SK-N-SH (cell line): Measurements from ENCODE around the gene CDH13. TPM values are rescaled to one million over a fixed set of nuclear protein-coding genes. Genes with fewer than 3 reads are reported as not detected.

Experiments used
- CTCF ChIA-PET: fragments of 300-600, 350-600 bp; formaldehyde crosslinking; extraction: SDS; loops from one replicate; lab custom pipeline; 2021; lab: Yijun Ruan, JAX
- POLR2A ChIA-PET: fragments of 350-600 bp; sonication (Branson Sonifier 250); formaldehyde crosslinking; extraction: SDS; loops from one replicate; lab custom pipeline; 2020; ENCODE audit warnings: antibody characterized with exemption, inconsistent platforms; lab: Yijun Ruan, JAX
- DNase-seq: peaks from one replicate; pipeline ENCODE4 v3.0.0; 2012
- H2AFZ ChIP-seq: fragments of 200-600 bp; sonication (generic); 2 replicates; pipeline ENCODE4 v1.8.1; 2016; ENCODE audit warnings: antibody characterized with exemption, mild to moderate bottlenecking, low read depth
- H3F3A ChIP-seq: fragments of 200-600 bp; sonication (generic); replicated peaks from 2 replicates; pipeline ENCODE3; 2016; ENCODE audit warnings: antibody characterized with exemption, mild to moderate bottlenecking; ENCODE audit not compliant: insufficient read depth
- H3K27ac ChIP-seq, 2 experiments: fragments of 200-500 bp in 1 of 2; fragments of 200-600 bp in 1 of 2; sonication (Bioruptor generic) in 1 of 2; sonication (generic), shearing (Covaris generic) in 1 of 2; 2 replicates each; pipeline versions ENCODE4 v1.5.1 to v1.6.1; 2014 to 2016; ENCODE audit warnings: low read depth in 2 of 2, inconsistent platforms in 1 of 2, low read length in 1 of 2, mild to moderate bottlenecking in 1 of 2, mixed read lengths in 1 of 2
- H3K27me3 ChIP-seq: fragments of 200-600 bp; sonication (generic), shearing (Covaris generic); 2 replicates; pipeline ENCODE4 v1.6.1; 2016; ENCODE audit warnings: mixed run types; ENCODE audit not compliant: insufficient read depth
- H3K36me3 ChIP-seq, 2 experiments: fragments of 200-500 bp in 1 of 2; fragments of 200-600 bp in 1 of 2; sonication (Bioruptor generic) in 1 of 2; sonication (generic) in 1 of 2; replicated peaks in 1 of 2; 2 replicates each; pipeline versions ENCODE3 to v1.5.1; 2014 to 2016; ENCODE audit warnings: low read length in 1 of 2, mild to moderate bottlenecking in 1 of 2; ENCODE audit not compliant: insufficient read depth in 2 of 2, control insufficient read depth in 1 of 2
- H3K4me1 ChIP-seq, 2 experiments: fragments of 200-500 bp in 1 of 2; fragments of 200-600 bp in 1 of 2; sonication (Bioruptor generic) in 1 of 2; sonication (generic), shearing (Covaris generic) in 1 of 2; 2 replicates each; pipeline versions ENCODE4 v1.5.1 to v1.6.1; 2014 to 2016; ENCODE audit warnings: low read depth in 1 of 2, low read length in 1 of 2, mixed run types in 1 of 2; ENCODE audit not compliant: insufficient read depth in 2 of 2, control insufficient read depth in 1 of 2
- H3K4me2 ChIP-seq: fragments of 200-600 bp; sonication (generic), shearing (Covaris generic); 2 replicates; pipeline ENCODE4 v1.6.1; 2017; ENCODE audit warnings: mixed run types
- H3K4me3 ChIP-seq, 2 experiments: fragments of 200-500 bp in 1 of 2; fragments of 200-600 bp in 1 of 2; sonication (Bioruptor generic) in 1 of 2; sonication (generic), shearing (Covaris generic) in 1 of 2; 2 replicates each; pipeline versions ENCODE4 v1.5.1 to v1.8.1; 2014 to 2016; ENCODE audit warnings: low read depth in 2 of 2, inconsistent platforms in 1 of 2, low read length in 1 of 2, mild to moderate bottlenecking in 1 of 2, mixed read lengths in 1 of 2, moderate library complexity in 1 of 2
- H3K79me2 ChIP-seq: fragments of 200-600 bp; sonication (generic); 2 replicates; pipeline ENCODE4 v1.8.1; 2017; ENCODE audit warnings: mild to moderate bottlenecking; ENCODE audit not compliant: insufficient read depth
- H3K9ac ChIP-seq: fragments of 200-600 bp; sonication (generic); 2 replicates; pipeline ENCODE4 v1.6.1; 2017; ENCODE audit warnings: mixed run types
- H3K9me2 ChIP-seq: fragments of 200-600 bp; sonication (generic); 2 replicates; pipeline ENCODE4 v1.6.1; 2017; ENCODE audit warnings: mixed run types
- H3K9me3 ChIP-seq: fragments of 200-600 bp; sonication (generic); 2 replicates; pipeline ENCODE4 v1.6.1; 2017; ENCODE audit warnings: mixed run types, mild to moderate bottlenecking, moderate library complexity
- H4K20me1 ChIP-seq: fragments of 200-600 bp; sonication (generic); 2 replicates; pipeline ENCODE4 v1.6.1; 2017; ENCODE audit warnings: mild to moderate bottlenecking, mixed run types; ENCODE audit not compliant: insufficient read depth
- FOSL2 ChIP-seq: IDR thresholded peaks from 2 replicates; pipeline ENCODE4 v1.4.0; 2012; ENCODE audit warnings: low read depth, mild to moderate bottlenecking, moderate library complexity, borderline replicate concordance
- FOXM1 ChIP-seq: IDR thresholded peaks from 2 replicates; pipeline ENCODE4 v1.4.0; 2012; ENCODE audit warnings: low read depth, mild to moderate bottlenecking
- IRF3 ChIP-seq: fragments of 150-350 bp; IDR thresholded peaks from 2 replicates; pipeline ENCODE4 v1.6.1; 2016; ENCODE audit warnings: mild to moderate bottlenecking, low read depth, low read length
- JUND ChIP-seq: IDR thresholded peaks from 2 replicates; pipeline ENCODE4 v1.4.0; 2012
- MXI1 ChIP-seq: IDR thresholded peaks from 2 replicates; pipeline ENCODE4 v1.6.1; 2012; ENCODE audit warnings: mild to moderate bottlenecking, low read depth, low read length, improper control_type of control experiment
- NFIC ChIP-seq: IDR thresholded peaks from 2 replicates; pipeline ENCODE4 v1.4.0; 2012; ENCODE audit warnings: borderline replicate concordance
- NRF1 ChIP-seq: IDR thresholded peaks from 2 replicates; pipeline ENCODE4 v1.6.1; 2012; ENCODE audit warnings: low read depth, mild to moderate bottlenecking, low read length
- POLR2AphosphoS5 ChIP-seq: IDR thresholded peaks from 2 replicates; pipeline ENCODE4 v1.6.1; 2012; ENCODE audit warnings: low read depth, low read length
- RAD21 ChIP-seq: IDR thresholded peaks from 2 replicates; pipeline ENCODE4 v1.6.1; 2012; ENCODE audit warnings: mild to moderate bottlenecking, low read length
- RFX5 ChIP-seq: IDR thresholded peaks from 2 replicates; pipeline ENCODE4 v1.6.1; 2012; ENCODE audit warnings: mild to moderate bottlenecking, improper control_type of control experiment, low read length
- RXRA ChIP-seq: IDR thresholded peaks from 2 replicates; pipeline ENCODE4 v1.4.0; 2012; ENCODE audit warnings: low read depth, mild to moderate bottlenecking, borderline replicate concordance
- SMC3 ChIP-seq: IDR thresholded peaks from 2 replicates; pipeline ENCODE4 v1.6.1; 2012; ENCODE audit warnings: low read depth, low read length, improper control_type of control experiment
- TEAD4 ChIP-seq: IDR thresholded peaks from 2 replicates; pipeline ENCODE4 v1.4.0; 2012; ENCODE audit warnings: mild to moderate bottlenecking, borderline replicate concordance; ENCODE audit not compliant: insufficient read depth
- USF1 ChIP-seq: IDR thresholded peaks from 2 replicates; pipeline ENCODE4 v1.4.0; 2012; ENCODE audit warnings: low read depth, borderline replicate concordance
- YY1 ChIP-seq: IDR thresholded peaks from 2 replicates; pipeline ENCODE4 v1.4.0; 2012; ENCODE audit warnings: low read depth, mild to moderate bottlenecking
- WGBS: methylation state at CpG from one replicate; pipeline ENCODE4 v1.1.6; 2017; ENCODE audit warnings: low lambda C conversion rate; 5-methylcytosine and 5-hydroxymethylcytosine counted together
- polyA plus RNA-seq, 3 experiments: library from polyadenylated mRNA; depleted of rRNA; stranded (reverse); fragments of >200 nt; gene quantifications; 2 replicates each; pipeline ENCODE4 v1.2.3, GENCODE V29; 2012
- TF ChIP-seq, protein P1 (sequence below): fragments of 200-600 bp; sonication (generic); IDR thresholded peaks from 2 replicates; pipeline ENCODE4 v1.6.1; 2017; ENCODE audit warnings: antibody characterized with exemption, mild to moderate bottlenecking, moderate library complexity
- TF ChIP-seq, protein P2 (sequence below): IDR thresholded peaks from 2 replicates; pipeline ENCODE4 v1.4.0; 2012; ENCODE audit warnings: low read depth
- TF ChIP-seq, protein P3 (sequence below): IDR thresholded peaks from 2 replicates; pipeline ENCODE4 v1.4.0; 2012; ENCODE audit warnings: low read depth, borderline replicate concordance

Gene CDH13
- polyA plus RNA-seq, 1 of the 3 experiments (the other 2 are of a cell fraction), result 93.0 TPM

- no peak overlapping the region for H3K4me3 ChIP-seq
- no peak overlapping the region for H3K9ac ChIP-seq
- no peak overlapping the region for H3K4me2 ChIP-seq
- no peaks in the 10 kb centered on the region for H3F3A ChIP-seq
- H3K36me3 ChIP-seq, result no peaks in the 10 kb centered on the region
- 14% methylated on average over 4 of the region's 4 CpGs for WGBS
- no peaks in the 10 kb centered on the region for H3K79me2 ChIP-seq
- no peaks in the 10 kb centered on the region for H3K4me1 ChIP-seq
- ChIA-PET POLR2A (no interaction called here), CTCF (no interaction called here)
- no peak overlapping the region for H2AFZ ChIP-seq
- TF ChIP-seq IRF3 (no peak), FOSL2 (no peak), RFX5 (no peak), TEAD4 (no peak), RAD21 (no peak), RXRA (no peak), POLR2AphosphoS5 (no peak), JUND (no peak), SMC3 (no peak)
- TF ChIP-seq, protein P1, sequence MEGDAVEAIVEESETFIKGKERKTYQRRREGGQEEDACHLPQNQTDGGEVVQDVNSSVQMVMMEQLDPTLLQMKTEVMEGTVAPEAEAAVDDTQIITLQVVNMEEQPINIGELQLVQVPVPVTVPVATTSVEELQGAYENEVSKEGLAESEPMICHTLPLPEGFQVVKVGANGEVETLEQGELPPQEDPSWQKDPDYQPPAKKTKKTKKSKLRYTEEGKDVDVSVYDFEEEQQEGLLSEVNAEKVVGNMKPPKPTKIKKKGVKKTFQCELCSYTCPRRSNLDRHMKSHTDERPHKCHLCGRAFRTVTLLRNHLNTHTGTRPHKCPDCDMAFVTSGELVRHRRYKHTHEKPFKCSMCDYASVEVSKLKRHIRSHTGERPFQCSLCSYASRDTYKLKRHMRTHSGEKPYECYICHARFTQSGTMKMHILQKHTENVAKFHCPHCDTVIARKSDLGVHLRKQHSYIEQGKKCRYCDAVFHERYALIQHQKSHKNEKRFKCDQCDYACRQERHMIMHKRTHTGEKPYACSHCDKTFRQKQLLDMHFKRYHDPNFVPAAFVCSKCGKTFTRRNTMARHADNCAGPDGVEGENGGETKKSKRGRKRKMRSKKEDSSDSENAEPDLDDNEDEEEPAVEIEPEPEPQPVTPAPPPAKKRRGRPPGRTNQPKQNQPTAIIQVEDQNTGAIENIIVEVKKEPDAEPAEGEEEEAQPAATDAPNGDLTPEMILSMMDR, result no peak
- H3K9me3 ChIP-seq, result no peaks in the 10 kb centered on the region
- no peaks in the 10 kb centered on the region for H4K20me1 ChIP-seq
- H3K27me3 ChIP-seq, result no peaks in the 10 kb centered on the region
- DNase-seq, result no peak
- H3K9me2 ChIP-seq, result no peaks in the 10 kb centered on the region
- no peak overlapping the region for H3K27ac ChIP-seq
Measured at GRCh38 chr16:83699817-83700216, 1073.0 kb downstream of the CDH13 start.

GRCh38 chr16:83700918-83701317 lies 1074.1 kb downstream of the CDH13 start:
- H3K9ac ChIP-seq, result no peak overlapping the region
- no peaks in the 10 kb centered on the region for H4K20me1 ChIP-seq
- TF ChIP-seq MXI1 (no peak), NRF1 (no peak), FOXM1 (no peak), NFIC (no peak), USF1 (no peak), IRF3 (no peak), YY1 (no peak), RFX5 (no peak)
- TF ChIP-seq, protein P2, sequence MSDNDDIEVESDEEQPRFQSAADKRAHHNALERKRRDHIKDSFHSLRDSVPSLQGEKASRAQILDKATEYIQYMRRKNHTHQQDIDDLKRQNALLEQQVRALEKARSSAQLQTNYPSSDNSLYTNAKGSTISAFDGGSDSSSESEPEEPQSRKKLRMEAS, result no peak
- TF ChIP-seq, protein P3, sequence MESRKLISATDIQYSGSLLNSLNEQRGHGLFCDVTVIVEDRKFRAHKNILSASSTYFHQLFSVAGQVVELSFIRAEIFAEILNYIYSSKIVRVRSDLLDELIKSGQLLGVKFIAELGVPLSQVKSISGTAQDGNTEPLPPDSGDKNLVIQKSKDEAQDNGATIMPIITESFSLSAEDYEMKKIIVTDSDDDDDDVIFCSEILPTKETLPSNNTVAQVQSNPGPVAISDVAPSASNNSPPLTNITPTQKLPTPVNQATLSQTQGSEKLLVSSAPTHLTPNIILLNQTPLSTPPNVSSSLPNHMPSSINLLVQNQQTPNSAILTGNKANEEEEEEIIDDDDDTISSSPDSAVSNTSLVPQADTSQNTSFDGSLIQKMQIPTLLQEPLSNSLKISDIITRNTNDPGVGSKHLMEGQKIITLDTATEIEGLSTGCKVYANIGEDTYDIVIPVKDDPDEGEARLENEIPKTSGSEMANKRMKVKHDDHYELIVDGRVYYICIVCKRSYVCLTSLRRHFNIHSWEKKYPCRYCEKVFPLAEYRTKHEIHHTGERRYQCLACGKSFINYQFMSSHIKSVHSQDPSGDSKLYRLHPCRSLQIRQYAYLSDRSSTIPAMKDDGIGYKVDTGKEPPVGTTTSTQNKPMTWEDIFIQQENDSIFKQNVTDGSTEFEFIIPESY, result no peak
- H3K4me2 ChIP-seq, result no peak overlapping the region
- H3K9me2 ChIP-seq, result no peaks in the 10 kb centered on the region
- ChIA-PET CTCF (no interaction called here), POLR2A (no interaction called here)
- no peaks in the 10 kb centered on the region for H3K79me2 ChIP-seq
- H3K4me1 ChIP-seq, result 0 out of 4 replicates have a peak, but pooled peaks cover 0 to 2% of the 10 kb centered on the region in 2 experiments
- H3K27ac ChIP-seq, result no peak overlapping the region
- no peak overlapping the region for H3K4me3 ChIP-seq
- H3K36me3 ChIP-seq, result no peaks in the 10 kb centered on the region
- H2AFZ ChIP-seq, result no peak overlapping the region
- H3K9me3 ChIP-seq, result no peaks in the 10 kb centered on the region
- no peaks in the 10 kb centered on the region for H3F3A ChIP-seq
- H3K27me3 ChIP-seq, result no peaks in the 10 kb centered on the region
- no peak for DNase-seq
- WGBS, result 25% methylated on average over 7 of the region's 7 CpGs
